Measurements from ENCODE around the gene KDM2A. TPM values are rescaled to one million over a fixed set of nuclear protein-coding genes. Genes with fewer than 3 reads are reported as not detected.
"Not testable (repeated sequence)": the region's sequence is repeated elsewhere in the genome, so short reads cannot be mapped to it uniquely, and the experiment has no call there.

Gene KDM2A
- polyA plus RNA-seq, 3 donors = 14.9 to 36.4 (median 34.0) TPM

DNA sequence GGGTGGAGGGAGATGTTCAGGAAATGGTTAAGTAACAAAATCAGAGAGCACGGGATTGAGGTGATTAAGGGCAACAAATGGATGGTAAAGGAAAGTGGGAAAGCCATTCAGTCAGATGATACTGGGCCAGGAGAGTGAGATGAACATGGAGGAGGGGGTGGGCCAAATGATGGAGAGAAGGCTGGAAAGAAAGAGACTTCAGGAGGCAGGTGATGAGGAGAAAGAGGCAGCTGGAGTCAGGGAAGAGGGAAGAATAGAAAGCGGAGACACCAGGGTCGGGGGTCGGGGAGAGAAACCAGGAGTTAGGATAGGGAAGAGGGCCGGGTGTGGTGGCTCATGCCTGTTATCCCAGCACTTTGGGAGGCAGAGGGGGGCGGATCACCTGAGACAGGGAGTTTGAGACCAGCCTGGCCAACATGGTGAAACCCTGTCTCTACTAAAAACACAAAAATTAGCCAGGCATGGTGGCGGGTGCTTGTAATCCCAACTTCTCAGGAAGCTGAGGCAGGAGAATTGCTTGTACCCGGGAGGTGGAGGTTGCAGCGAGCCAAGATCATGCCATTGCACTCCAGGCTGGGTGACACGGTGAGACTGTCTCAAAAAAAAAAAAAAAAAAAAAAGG is 4.7 kb upstream of the KDM2A start:
- 86 to 89% (median 89%) methylated on average over 10 of the region's 10 CpGs for WGBS, 3 donors
- H3K27ac ChIP-seq (ENCODE audit: low read depth, low read length) = no peak overlapping the region

DNA sequence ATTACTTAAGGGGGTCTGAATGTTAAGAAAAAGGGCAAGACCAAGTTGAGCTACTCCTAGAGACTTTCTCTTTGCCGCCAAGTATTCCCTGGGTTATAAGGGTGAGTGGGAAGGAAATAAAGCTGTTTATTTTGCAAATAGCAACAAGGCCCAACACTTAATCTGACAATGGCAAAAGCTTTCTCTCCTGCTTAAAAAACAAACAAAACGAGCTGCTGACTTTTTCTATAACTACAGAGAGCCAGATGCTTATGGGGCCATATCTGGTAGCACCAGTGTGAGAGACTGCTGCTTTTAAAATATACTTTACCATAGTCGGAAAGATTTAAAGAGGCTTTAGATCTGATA is 2.3 kb upstream of the KDM2A start:
- 73 to 85% (median 83%) methylated on average over 3 of the region's 3 CpGs for whole genome bisulfite sequencing, 3 donors

DNA sequence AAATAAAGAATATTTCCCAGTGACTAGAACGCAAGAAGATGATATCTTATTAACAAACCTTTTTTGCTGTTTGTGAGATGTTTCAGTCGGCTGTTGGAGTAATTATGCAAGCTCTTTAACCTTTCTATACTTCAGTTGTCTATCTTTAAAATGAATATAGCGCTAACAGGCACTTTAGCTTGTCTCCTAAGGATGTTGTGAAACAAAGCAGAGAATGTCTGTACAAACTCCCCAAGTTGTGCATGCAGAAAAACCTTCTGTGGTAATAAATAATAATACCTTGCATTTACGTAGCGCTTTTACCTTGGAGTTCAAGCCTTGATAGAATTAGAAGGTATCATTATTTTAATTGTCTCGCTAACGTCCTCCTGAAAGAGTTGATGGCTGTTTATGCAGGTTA is 1.9 kb upstream of the KDM2A start:
- WGBS, 3 donors = 71 to 91% (median 71%) methylated on average over 7 of the region's 7 CpGs
- H3K27ac ChIP-seq (ENCODE audit: low read depth, low read length) = no peak overlapping the region

More for the DNA sequence above, 2.3 kb upstream of the KDM2A start:
- H3K27ac ChIP-seq (ENCODE audit: low read depth, low read length) = no peak overlapping the region

DNA sequence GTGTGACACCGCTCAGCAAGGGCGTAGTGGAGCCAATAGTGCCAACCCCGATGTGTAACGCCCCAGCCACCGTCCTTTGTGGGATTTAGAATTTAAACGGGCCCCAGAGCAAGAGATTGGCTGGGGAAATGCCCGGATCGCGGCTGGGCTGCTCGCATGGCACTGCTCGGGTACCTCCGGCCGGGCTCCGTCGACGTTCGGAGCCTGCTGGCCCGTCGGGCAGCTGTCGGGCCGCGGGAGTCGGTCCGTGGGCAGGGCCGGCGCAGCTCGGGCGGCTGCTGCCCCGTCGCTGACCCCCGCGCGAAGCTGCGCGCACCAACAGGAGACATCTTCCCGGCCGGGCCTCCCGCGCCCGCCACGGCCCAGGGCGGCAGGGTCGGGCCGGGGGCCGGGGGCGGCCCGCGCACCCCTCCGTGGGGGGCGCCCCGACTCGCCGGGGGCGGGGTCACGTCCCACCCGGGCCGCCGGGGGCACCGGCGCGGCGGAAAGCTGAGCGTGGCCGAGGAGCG is 1.3 kb upstream of the KDM2A start:
- peak overlapping the region; percentile 34 for H3K27ac ChIP-seq (ENCODE audit: low read depth, low read length)
- 4 to 35% (median 4%) methylated on average over 37 to 65 of the region's 65 CpGs for WGBS, 3 donors

DNA sequence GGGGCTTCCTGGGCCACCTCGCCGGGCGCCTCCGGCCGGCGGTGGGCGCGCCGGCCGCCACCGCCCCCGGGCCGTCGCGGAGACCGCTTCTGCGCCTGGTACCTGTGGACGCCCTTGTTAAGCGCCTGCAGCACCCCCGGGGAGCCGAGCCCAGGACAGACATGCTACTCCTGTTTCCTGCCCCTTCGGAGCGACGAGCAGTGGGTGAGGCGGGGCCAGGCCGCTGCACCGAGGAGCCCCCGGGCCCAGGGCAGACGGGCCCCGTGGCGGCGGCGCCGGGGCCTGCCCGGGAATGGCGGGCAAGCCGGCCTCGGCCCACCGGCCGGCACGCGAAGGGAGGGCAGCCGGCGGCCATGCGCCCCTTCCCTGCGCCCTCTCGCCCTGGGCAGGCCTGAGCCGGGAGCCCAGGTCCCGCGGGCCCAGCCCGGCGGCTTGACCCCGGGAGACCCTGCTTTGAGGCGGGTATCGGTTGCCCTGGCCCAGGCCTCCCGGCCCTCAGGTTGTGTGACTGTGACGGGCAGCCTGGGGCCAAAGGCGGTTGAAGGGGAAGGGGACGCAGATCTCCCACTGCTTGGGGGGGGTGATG is 789 bp upstream of the KDM2A start:
- 1 to 12% (median 1%) methylated on average over 44 to 59 of the region's 59 CpGs for WGBS, 3 donors
- H3K27ac ChIP-seq (ENCODE audit: low read depth, low read length) = peak overlapping the region; percentile 38

DNA sequence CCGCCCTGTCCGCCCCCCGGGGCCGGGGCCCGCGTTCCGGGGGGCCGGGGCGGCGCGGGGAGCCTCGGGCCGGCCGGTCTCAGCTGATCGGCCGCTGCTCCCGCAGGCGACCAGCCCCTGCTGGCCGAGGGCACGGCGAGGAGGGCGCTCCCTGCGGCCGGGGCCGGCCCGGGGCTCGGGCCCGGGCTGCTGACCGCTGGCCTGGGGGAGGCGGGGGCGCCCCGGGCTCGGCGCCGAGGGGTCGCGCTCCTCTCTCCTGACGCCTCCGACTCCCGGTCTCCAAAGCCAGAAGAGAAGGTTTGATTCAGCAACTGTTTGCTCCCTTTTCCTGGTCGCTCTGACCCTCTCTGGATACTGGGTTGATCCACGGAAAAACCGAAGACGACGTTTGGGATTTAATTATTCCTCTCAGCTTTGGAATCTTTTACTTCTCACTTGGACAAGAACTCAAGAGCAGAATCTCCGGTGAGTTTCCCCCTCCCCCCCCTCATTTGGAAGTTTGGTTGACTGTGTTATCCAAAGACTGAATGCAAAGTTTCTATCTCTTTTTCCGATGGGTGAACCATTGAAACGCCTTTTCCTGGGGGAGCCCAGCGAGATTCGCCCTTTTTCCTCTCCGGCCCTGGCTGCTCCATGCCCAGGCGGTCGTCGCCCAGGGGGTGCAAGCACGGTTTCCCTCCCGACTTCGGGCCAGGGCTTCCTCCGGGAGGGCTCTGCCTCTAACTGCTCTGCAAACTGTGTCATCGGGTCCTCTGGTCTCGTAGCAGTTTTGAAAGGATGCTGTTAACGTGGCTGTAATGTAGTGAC is 725 bp downstream of the KDM2A start:
- peak overlapping the region; percentile 90 for H3K27ac ChIP-seq (ENCODE audit: low read depth, low read length)
- 0% methylated on average over 44 to 58 of the region's 61 CpGs for WGBS, 3 donors

DNA sequence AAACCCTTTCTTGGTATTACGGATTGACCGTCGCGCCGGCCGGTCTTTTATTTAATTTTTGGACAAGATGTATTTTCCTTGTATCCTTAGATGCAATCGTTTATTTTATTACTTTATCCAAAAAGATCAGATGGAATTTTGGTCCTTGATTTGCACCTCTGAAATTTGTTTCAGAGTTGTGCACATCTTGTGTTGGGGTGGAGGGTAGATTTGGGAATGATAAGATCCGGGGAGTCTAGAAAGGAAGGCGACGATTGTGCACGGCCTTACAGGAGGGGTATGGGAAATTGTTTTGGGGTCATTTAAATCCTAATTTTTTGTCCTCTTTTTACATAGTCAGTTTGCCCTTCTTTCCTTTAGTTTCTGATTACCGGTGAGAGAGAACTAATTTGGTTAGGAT is 1.4 kb downstream of the KDM2A start:
- WGBS, 3 donors = 0 to 2% (median 0%) methylated on average over 12 of the region's 12 CpGs
- no peak overlapping the region for H3K27ac ChIP-seq (ENCODE audit: low read depth, low read length)

DNA sequence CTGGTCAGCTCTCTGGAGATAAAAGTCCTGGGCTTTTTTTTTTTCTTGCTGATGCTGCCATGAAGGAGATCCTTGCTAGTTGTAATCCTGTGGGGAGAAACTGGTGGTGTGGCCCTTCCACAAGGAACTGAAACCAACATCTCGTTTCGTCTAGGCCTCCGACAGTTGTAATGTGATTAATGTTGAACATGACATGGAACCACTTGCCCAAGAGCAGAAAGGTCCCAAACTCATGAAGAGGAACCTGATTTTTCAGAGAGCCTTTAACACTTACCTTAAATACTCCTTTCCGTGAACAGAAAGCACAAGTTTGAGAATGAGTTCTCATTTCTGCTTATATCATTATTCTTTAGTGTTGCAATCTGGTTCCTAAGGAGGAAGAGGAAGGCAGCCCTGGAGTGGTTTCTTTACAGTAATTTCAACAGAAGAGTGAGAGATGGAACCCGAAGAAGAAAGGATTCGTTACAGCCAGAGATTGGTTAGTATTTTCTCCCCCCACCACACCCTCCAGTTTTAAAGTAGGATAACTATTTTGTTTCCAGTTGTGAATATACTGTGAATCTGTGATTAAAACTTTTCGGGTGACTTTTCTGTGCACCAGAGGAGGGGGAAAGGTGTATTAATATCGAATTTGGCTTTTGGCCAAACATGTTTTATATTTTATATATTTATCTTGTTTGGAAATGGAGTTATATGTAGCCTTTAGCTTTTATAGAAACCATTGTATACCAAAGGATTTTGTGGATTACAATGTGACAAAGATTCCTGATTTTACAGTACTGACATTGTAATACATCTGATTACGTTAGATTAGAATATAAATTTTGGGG is 2.0 kb downstream of the KDM2A start:
- H3K27ac ChIP-seq (ENCODE audit: low read depth, low read length) = no peak overlapping the region
- WGBS, 3 donors = 8 to 10% (median 9%) methylated on average over 9 of the region's 9 CpGs

DNA sequence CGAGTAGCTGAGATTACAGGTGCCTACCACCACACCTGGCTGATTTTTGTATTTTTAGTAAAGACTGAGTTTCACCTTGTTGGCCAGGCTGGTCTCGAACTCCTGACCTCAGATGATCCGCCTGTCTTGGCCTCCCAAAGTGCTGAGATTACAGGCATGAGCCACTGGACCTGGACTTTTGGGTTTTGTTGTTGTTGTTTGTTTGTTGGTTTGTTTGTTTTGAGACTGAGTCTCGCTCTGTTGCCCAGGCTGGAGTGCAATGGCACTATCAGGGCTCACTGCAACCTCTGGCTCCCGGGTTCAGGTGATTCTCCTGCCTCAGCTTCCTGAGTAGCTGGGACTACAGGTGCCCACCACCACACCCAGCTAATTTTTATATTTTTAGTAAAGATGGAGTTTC is 4.7 kb downstream of the KDM2A start:
- 90 to 92% (median 91%) methylated on average over 5 of the region's 5 CpGs for WGBS, 3 donors
- not testable (repeated sequence) for H3K27ac ChIP-seq (ENCODE audit: low read depth, low read length)

DNA sequence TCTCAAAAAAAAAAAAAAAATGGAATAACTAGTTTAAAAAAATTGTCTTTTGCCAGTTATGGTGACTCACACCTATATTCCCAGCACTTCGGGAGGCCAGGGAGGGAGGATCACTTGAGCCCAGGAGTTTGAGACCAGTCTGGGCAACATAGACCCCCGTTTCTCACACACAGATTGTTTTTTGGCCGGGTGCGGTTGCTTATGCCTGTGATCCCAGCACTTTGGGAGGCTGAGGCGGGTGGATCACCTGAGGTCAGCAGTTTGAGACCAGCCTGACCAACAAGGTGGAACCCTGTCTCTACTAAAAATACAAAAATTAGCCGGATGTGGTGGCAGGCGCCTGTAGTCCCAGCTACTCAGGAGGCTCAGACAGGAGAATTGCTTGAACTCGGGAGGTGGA is 7.2 kb downstream of the KDM2A start:
- not testable (repeated sequence) for H3K27ac ChIP-seq (ENCODE audit: low read depth, low read length)
- 93 to 95% (median 94%) methylated on average over 8 of the region's 8 CpGs for WGBS, 3 donors

DNA sequence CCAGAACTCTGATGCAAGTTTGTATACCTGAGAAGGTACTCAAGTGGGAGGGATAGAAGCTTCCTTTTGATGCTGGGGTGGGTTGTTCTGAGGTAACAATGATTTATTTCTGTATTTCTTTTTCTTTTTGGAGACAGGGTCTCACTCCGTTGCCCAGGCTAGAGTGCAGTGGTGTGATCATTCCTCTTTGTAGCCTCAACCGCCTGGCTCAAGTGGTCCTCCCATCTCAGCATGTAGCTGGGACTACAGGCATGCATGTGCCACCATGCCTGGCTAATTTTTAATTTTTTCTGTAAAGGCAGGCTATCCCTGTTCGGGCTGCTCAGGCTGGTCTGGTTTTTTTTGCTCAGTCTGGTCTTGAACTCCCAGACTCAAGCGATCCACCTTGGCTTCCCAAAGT is 7.9 kb downstream of the KDM2A start:
- no peak overlapping the region for H3K27ac ChIP-seq (ENCODE audit: low read depth, low read length)
- 79 to 87% (median 85%) methylated on average over 4 of the region's 4 CpGs for WGBS, 3 donors

DNA sequence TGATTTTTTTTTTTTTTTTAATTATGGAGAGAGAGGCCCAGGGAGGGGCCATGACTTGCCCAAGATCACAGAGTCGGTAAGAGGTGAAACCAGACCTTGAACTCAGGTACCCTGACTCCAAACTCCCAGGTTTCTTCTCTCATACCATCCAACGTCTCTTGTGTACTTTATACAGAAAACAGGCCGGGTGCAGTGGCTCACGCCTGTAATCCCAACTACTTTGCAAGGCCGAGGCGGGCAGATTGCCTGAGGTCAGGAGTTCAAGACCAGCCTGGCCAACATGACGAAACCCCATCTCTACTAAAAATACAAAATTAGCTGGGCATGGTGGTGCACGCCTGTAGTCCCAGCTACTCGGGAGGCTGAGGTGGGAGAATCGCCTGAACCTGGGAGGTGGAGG is 11.8 kb downstream of the KDM2A start:
- 85 to 96% (median 94%) methylated on average over 10 of the region's 10 CpGs for WGBS, 3 donors
- not testable (repeated sequence) for H3K27ac ChIP-seq (ENCODE audit: low read depth, low read length)

DNA sequence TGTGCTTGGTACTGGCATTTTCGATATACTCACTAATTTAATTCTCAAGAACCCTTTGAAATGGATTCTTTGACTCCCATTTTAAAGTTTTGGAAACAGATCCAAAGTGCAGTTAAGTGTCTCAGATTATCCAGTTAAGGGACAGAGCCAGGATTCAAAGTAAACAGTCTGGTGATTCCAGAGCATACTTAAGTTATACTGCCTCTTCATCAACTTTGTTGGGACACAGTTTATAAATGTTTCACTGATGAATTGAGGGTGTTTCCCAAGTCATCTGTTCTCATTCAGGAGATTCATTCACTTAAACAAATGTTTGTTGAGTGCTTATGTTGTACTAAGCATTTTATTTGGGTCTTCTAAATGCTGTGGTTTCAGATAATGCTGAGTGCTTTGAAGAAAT is 17.1 kb downstream of the KDM2A start:
- no peak overlapping the region for H3K27ac ChIP-seq (ENCODE audit: low read depth, low read length)
- 90 to 100% (median 96%) methylated on average over 1 of the region's 1 CpG for WGBS, 3 donors

DNA sequence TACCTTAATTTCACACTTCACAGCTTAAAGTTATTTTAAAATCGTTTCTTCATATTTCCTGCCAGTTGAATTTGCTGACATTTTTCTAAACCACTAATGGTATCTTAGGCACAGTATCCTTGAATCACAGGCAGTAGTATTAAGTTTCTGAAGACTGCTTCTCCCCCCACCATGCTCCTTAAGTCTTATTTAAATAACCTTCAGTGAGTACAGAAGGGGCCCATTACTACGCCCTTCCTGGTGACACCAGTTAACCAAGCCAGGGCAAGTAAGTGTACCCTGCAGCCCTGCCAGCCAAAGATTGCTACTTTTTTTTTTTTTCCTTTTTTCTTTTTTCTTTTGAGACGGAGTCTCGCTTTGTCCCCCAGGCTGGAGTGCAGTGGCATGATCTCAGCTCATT is 19.9 kb downstream of the KDM2A start:
- 89 to 94% (median 89%) methylated on average over 4 of the region's 4 CpGs for WGBS, 3 donors
- H3K27ac ChIP-seq (ENCODE audit: low read depth, low read length) = no peak overlapping the region

DNA sequence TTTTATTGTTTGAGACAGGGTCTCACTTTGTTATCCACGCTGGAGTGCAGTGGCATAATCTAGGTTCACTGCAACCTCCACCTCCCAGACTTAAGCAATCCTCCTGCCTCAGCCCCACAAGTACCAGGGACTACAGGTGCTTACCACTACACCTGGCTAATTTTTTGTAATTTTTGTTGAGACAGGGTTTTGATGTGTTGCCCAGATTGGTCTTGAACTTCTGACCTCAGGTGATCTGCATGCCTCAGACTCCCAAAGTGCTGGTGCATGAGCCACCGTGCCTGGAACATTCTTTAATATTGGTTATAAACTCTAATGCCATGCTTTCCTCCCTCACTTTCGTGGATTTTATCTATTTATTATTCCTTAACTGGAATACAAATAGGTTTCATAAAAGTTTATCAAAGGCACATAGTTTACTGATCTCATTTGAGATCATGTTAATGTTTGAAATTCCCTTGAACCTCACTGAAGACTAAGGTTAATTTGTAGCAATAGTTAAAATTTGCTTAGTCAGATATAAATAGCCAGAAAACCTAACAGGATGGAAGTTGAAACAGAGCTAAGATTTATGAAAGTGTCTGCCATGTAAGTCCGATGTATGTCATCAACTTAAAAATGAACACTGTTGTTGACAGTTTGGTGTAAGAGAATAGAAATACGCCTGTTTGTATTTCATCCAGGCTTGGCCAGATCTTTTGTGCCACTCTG is 27.6 kb downstream of the KDM2A start:
- 61 to 90% (median 87%) methylated on average over 5 of the region's 5 CpGs for WGBS, 3 donors
- no peak overlapping the region for H3K27ac ChIP-seq (ENCODE audit: low read depth, low read length)

DNA sequence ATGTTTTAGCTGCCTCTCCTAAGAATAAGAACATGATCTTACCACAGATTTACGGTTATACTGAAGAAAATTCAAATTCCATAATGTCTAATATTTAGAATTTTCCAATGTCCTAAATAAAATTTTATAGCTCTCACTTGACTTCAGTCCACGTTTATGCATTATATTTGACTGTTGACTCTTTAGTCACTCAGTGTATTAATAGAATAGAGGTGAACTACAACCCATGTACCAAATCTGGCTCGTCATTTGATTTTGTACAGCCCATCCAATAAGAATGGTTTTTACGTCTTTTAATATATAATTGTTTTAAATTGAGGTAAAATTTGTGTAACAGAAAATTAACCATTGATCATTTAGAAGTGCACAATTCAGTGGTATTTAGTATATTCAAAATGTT is 34.9 kb downstream of the KDM2A start:
- 87 to 90% (median 88%) methylated on average over 4 of the region's 4 CpGs for WGBS, 3 donors
- no peak overlapping the region for H3K27ac ChIP-seq (ENCODE audit: low read depth, low read length)

DNA sequence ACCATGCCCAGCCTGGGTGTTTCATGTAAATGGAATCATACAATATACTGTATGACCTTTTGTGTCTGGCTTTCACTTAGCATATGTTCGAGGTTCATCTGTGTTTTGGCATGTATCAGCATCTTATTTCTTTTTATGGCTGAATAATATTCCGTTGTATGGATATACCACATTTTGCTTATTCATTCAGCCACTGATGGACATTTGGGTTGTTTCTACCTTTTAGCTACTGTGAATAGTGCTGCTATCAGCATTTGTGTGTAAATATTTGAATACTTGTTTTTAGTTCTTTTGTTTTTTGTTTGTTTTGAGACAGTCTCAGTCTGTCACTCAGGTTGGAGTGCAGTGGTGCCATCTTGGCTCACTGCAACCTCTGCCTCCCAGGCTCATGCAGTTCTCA is 35.7 kb downstream of the KDM2A start:
- no peak overlapping the region for H3K27ac ChIP-seq (ENCODE audit: low read depth, low read length)
- WGBS, 3 donors = 98 to 100% (median 100%) methylated on average over 2 of the region's 2 CpGs

DNA sequence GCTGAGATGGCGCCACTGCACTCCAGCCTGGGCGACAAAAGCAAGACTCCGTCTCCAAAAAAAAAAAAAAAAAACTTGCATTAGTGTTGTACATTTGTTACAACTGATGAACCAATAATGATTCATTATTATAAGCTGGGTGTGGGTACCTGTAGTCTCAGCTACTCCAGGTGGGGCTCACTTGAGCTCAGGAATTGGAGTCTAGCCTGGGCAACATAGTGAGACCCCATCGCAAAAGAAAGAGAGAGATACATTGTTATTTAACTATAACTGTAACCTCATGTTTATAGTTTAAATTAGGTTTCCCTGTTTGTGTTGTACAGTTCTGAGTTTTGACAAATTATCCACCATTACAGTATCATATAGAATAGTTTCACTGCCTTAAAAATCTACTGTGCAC is 38.6 kb downstream of the KDM2A start:
- no peak overlapping the region for H3K27ac ChIP-seq (ENCODE audit: low read depth, low read length)
- 98 to 99% (median 98%) methylated on average over 4 of the region's 4 CpGs for WGBS, 3 donors

Data from adipose tissue (tissue), 3 donors.